GM21737 (cell line): ENCODE results near the gene OPRL1.

Experiments
- ATAC-seq: cut with Tn5 transposase; IDR thresholded peaks from one replicate; pipeline ENCODE4 v1.9.1; 2021; ENCODE audit warnings: mild to moderate bottlenecking, moderate library complexity; ENCODE audit not compliant: unreplicated experiment

OPRL1 gene

DNA sequence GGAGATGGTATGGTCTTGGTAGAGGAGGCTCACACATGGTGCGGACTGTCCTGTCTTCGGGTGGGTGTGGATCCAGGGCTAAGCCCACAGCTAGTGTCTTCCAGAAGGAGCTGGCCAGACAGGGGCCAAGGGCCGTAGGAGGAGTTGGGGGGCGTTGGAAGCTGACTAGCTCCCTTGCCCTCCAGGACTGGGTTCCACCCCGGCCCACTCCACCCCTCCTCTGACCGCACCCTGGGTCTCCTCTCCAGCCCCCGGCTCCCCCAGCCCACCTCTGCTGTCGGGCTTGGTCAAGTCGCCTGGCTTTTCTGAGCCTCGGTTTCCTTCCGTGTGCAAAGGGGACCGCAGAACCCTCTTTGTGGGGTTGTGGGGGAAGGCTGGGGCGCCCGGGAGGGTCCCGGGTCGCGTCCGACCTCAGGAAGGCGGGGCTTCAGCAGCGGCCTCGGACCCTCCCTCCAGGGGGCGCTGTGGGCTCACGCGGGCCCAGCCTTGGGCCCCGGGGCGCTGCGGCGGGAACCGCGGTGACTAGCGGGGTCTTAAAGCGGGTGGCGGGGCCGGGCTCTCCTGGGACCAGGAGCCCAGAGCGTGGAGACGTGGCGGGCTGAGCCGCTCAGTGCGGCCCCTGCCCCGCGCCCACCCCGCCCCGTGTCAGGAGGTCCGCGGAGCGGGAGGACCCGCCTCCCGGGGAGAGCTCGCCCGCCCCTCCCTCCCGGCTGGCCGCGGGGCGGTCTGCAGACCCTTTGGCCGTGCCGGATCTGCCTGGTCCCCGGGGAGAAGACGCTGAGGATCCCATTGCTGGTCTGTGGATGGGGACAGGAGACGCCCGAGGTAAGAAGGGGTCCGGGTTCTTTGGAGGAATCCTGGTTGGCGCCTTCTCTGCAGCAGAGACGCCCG is 22.1 kb downstream of the OPRL1 start:
- ATAC-seq: no peak

- ATAC-seq: no peak
Measured at GRCh38 chr20:64102647-64103354, 22.9 kb downstream of the OPRL1 start.

DNA sequence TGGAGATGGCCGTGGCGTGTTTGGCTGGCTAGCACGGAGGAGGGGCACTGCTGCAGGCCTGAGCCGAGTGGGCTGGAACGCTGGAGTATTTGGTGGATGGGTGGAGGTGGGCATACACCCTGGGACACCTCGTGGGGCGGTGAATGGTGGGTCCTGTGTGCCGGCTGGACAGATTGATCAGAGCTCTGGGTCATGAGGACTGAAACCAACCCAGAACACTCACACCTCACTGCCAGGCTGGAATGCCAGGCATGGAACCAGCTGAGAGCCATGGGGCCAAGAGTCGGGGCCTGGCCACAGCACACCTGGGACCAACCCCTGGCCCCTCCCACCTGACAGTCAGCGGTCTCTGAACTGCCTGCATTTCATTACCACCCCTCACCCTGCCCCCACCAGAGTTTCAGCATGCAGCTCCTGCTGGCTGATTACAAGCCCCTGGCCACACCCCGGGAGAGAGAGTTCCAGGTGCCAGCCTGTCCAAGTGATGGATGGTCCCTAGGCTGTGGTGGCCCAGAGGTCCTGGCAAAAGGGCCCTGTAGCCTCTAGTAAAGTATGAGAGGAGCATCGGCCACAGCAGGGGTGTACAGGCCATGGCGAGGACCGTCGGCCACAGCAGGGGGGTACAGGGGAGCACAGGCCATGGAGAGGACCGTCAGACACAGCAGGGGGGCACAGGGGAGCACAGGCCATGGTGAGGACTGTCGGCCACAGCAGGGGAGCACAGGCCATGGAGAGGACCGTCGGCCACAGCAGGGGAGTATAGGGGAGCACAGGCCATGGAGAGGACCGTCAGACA is 24.2 kb downstream of the OPRL1 start:
- no peak for ATAC-seq

DNA sequence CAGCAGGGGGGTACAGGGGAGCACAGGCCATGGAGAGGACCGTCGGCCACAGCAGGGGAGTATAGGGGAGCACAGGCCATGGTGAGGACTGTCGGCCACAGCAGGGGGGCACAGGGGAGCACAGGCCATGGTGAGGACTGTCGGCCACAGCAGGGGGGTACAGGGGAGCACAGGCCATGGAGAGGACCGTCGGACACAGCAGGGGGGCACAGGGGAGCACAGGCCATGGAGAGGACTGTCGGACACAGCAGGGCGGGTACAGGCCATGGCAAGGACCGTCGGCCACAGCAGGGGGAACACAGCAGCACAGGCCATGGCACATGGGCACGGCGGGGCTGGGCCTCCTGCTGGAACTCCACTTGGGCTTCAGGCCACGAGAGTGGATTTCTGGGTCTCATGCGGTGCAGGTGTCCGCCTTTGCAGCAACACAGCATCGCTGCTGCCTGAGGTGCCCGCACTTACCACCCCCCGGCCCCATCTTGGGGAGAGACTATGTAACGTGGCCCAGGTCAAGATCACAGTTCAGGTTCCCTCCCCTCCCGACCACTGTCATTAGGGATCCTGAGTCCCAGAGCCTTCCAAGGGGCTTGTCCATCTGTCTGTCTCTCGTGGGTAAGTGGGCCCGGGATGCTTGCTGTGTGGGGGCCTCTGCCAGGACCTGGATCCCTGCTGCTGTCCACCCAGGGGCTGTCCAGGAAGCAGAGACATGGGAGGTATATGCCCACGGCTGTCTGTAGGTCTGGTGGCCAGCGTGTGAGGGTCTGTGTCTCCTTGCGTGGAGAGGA is 25.0 kb downstream of the OPRL1 start:
- ATAC-seq: no peak

DNA sequence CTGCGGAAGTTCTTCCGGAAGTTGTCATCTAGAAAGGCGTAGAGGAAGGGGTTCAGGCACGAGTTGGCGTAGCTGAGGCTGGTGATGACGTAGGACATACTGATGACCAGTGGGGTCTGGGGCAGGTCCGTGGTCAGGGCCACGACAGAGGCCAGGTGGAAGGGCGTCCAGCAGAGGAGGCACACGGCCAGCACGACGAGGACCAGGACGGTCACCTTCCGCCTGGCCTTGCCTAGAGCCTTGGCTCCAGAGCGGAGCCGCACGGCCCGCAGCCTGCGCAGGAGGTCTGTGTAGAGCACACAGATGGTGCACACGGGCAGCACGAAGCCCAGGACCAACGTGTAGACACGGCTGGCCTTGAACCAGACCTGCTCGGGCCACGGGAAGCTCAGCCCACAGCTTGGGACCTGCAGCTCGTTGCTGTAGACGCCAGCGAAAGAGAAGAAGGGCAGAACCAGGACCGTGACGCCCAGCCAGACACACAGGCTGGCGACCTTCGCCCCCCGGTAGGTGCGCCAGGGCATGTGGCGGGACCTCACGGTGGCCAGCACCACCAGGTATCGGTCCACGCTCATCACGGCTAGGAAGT is 26.1 kb downstream of the OPRL1 start:
- ATAC-seq: no peak

- no peak for ATAC-seq
Measured at GRCh38 chr20:64106435-64106961, 26.6 kb downstream of the OPRL1 start.

DNA sequence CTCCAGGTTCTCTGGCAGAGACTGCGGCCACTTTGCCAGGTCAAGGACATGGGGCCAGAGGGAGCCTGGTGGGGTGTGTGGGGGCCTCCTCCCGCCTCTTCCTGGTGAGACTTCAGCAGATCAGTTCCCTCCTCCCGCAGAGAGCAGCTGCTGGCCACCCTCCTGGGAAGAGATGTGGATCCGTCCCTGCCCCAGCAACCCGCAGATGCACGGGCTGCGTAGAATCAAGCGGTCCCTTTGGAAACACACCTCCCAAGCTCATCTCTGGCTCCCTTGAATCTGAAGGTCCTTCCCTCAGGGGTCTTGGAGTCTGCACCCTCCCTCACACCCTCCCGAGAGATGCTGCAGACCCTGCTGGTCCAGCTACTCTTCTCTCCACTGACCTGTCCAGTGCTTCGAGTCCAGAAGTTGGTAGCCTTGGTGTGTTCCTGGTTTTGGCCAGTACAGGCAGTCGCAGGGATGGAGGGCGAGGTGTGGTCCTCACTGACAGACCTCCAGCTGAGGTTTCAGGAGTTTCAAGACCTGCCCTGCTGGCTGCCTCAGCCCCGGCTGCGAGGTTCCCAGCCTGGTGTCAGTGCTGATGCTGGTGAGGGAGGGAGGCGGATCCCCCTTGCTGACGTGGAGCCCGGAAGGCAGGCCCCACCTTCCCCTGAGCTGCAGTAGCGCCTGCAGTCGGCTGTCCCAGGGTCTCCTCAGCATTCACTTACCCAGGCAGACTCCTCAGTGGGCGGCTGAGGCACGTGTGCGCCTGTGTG is 27.3 kb downstream of the OPRL1 start, which contains the start of gene NPBWR2:
Gene NPBWR2 (minus strand): TSS at position 585 of the 755 bp plus-strand sequence. CDS start 734 bp downstream, outside the sequence.
- no peak for ATAC-seq

DNA sequence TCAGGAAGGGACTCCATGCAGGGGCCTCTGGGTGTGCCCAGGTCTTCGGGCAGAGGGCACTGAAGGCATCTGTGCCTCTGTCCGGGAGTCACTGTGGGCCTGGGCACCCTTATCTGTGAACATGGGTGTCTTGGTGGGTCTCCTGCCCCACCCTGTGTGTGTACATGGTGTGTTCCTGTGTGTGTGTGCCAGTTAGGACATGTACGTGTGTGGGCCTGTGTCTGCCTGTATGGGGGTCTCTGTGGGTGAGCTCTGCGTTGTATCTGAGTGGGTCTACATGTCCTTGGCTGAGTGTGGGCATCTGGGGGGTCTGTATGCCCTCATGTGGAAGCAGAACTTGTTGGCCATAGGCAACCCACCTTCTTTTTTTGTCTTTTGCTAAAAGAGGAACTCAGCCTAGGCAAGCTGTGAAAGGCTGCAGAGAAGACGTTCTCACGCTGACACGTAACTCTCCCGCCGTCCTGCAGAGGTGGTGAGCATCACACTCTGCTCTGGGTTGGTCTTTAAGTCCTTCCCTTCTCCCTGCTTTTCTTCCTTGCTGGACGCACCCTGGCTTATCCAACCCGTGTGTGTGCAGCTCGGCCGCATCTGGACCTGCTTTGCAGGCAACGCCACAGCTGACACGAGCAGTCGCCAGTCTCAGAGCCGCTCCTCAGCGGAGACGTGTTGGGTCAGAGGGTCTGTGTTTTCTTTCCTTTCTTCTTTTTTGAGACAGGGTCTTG is 28.0 kb downstream of the OPRL1 start:
- no peak for ATAC-seq

DNA sequence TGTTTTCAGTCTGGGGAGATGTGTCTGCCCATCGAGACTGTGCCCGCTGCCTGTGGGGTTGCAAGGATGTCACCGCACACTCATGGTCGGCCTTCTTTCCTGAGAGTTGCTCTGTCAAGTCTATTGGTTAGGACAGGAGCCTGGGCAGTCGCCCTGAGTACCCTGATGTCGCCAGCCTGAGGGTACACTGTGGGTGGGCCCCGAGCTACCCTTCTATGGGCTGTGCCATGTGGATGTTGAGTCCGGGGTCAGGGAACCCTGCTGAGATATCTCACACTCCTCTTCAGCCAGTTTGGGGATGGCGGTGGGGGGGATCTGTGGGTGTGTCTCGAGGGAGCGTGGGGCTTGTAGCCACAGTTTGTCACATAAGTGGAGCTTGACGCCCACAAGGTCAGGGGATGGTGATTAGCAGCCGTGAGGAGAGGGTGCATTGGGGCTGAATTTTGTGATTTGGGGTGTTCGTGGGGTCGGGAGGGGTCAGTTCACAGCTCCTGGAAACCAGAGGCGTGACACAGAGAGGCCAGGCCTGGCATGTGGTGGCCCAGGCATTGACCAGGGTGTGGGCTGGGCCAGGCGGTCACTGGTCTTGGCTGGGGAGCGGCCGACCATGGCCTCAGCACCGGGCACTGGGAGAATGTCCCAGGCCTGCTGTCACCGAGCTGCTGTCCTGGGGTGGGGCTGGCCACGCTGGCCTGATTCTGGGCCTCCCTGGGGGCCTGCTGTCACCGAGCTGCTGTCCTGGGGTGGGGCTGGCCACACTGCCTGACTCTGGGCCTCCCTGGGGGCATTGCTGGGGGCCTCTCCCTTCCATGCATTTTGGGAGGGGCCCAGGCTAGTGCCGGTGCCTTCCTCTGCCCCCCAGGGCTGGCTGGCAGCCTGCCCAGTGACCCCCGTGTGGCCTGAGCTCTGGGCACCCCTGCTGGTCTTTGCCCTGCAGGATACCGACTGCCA is 29.1 kb downstream of the OPRL1 start:
- ATAC-seq: no peak

GRCh38 chr20:64109831-64110391 is 30.0 kb downstream of the OPRL1 start:
- no peak for ATAC-seq

- no peak for ATAC-seq
Measured at GRCh38 chr20:64110411-64111068, 30.7 kb downstream of the OPRL1 start.

GRCh38 chr20:64111841-64112641 is 32.2 kb downstream of the OPRL1 start:
- no peak for ATAC-seq

DNA sequence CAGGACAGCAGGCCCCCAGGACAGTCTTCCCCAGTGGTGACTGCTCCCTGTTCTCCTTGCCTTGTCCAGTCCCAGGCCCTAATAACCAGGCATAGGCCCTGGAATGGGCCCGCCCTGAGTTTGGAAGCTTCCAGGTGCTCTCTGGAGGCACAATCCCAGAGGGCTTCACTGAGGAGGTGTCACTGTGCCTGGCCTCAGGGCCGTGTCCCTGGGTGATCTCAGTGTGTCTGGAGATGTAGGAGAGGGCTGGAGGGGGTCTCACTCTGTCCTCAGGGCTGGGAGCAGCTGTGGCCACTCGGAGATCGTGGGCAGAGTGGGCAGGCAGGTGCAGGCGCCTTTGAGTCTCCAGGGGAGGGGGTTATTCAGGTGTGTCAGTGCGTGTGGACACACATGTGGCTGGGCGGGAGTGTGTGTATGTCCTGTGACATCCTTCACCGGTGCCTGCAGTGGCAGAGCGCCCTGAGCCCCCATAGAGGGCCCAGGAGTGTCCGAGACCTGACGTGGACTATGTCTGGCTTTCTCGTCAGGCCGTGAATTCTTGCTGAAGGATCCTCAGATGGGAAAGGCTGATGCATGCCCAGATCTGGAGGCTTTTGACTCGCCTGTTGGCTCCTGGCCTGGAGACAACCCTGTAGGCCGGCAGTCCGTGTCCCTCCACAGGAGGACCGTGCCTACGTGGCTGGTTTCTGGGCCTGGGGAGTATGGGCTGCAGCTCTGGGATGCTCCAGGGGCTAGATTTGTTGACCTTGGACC is 33.0 kb downstream of the OPRL1 start:
- no peak for ATAC-seq

GRCh38 chr20:64113444-64113775 is 33.5 kb downstream of the OPRL1 start:
- ATAC-seq: no peak

DNA sequence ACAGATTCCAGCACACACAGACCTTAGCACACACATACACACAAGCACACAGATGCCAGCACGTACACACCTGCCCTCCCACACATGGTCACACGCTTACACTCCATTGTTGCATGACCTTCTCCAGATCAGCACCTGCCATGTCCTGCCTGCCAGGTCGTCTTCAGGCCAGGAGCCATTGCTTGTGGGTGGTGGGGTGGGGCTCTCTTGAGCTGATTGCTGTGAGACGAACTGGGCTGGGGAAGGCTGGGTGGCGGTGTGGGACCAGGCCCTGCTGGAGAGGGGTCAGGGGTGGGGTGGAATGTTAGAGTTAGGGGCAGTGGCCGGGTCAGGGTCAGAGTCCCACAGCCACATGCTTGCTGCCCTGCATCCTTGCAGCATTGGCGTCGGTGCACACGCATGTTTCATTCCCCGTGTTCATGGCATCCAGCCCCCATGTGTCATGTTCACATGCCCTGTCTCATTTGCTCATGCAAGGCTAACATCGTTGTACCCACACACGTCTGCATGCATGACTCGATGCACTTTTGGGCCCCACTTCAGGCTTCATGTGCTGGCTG is 34.0 kb downstream of the OPRL1 start:
- no peak for ATAC-seq
